Tracheal epithelial cell (primary cell): Measurements from ENCODE around the gene RNF6. TPM values are rescaled to one million over a fixed set of nuclear protein-coding genes. Genes with fewer than 3 reads are reported as not detected.

Source experiments
- total RNA-seq: library from RNA; depleted of rRNA; stranded (reverse); fragments of >200 nt; gene quantifications from 2 replicates; pipeline ENCODE4 v1.2.1, GENCODE V29; 2014

Gene RNF6
- 55.6 and 72.8 TPM in 2 replicates for total RNA-seq

DNA sequence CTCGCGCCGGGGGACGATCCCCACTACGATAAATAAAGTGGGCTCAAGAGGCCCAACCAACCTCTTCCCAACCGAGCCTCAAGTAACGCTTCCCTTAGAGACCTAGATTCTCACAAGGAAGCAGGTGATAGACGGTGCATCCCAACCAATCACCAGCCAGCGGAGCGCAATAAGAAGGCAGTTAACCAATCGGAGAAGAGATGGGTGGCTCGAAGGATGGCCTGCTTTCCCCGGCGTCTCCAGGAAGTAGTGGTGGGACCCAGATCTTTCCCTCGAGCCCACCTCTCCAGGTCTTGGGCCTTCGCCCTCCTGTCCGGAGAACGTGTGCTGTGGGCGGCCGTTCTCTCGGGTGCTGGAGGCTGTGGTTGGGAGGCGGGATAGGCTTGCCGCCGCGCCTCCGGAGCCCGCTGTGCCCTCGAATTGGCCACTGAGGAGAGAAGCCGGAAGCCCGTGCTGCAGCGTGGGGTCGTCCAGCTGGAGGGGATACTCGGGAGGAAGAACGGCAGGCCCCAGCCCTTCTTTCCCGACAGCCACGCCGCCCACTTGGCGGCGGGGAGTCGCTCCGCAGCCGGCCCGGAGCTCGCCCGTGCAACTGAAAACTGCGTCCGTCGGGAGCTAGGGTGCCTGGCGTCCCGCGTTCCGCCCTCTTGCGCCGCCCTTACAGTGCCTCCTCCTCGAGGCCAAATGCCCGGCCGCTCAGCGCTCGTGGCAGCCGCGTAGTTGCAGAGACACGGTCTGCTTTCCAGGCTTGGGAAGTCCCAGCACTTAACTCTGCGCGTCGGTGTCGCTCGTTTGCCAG, at the start of gene RNF6:
TSS of gene RNF6 (minus strand) at position 594 of the 799 bp plus-strand sequence. CDS start 2,665 bp downstream, outside the sequence.

DNA sequence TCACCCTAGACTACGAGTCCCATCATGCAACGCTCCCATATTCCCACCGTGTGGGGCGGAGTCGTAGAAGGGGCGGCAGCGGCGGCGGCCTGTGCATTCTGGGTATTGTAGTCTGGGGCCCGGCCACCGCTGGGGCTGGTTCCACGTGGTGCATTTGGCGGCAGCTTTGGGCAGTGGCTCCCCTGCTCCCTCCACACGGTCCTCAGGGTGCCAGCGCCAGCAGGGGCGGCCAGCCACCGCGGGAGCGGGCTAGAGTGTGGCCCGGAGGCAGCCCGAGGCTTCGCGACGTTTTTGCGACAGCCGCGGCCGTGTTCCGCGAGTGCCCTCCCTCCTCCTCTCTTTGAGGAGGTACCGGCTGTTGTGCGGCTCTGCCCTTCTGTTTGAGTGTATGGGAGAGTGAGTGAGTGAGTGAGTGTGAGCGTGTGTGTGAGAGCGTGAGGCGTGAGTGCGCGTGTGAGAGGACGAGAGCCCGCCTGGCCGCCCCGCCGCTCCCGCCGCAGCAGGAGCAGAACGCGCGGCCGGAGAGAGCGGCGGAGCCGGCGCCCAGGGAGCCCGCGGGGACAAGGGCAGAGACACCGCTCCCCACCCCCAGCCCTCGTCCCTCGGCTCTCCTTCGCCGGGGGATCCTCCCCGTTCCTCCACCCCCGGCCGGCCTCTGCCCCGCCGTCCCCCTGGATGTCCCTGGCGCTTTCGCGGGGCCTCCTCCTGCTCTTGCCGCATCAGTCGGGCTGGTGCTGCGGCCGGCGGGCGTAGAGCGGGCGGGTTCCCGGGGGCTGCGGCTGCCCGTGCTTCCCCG, 31.9 kb upstream of the RNF6 start, which contains the start of gene CDK8:
TSS of gene CDK8 (plus strand) at position 343 of the 796 bp plus-strand sequence. CDS start 513 bp downstream, outside the sequence.

Other genes with a start within 250 kb of the RNF6 start
- 0.21 and 49.9 TPM in 2 replicates for gene SHISA2, start 170.3 kb downstream of the RNF6 start, total RNA-seq
- gene CDK8, start 31.8 kb upstream of the RNF6 start, total RNA-seq = 24.3 and 25.8 TPM in 2 replicates